B cell (primary cell): Measurements from ENCODE around the gene CIART. TPM values are rescaled to one million over a fixed set of nuclear protein-coding genes. Genes with fewer than 3 reads are reported as not detected.
"Not testable (repeated sequence)": the region's sequence is repeated elsewhere in the genome, so short reads cannot be mapped to it uniquely, and the experiment has no call there.

ENCODE experiments used
- ATAC-seq: fragments of 200-7000 bp; cut with Tn5 transposase; one replicate; pipeline ENCODE4 v1.10.0; 2021; ENCODE audit warnings: low read depth, mild to moderate bottlenecking, moderate number of reproducible peaks, moderate library complexity
- CTCF ChIA-PET: fragments of 350-600 bp; sonication (Branson Sonifier 250); formaldehyde crosslinking; loops from one replicate; lab custom pipeline; 2021; ENCODE audit warnings: antibody characterized with exemption, inconsistent platforms; lab: Charles Lee
- POLR2A ChIA-PET: fragments of 350-600 bp; sonication (Branson Sonifier 250); formaldehyde crosslinking; loops from one replicate; lab custom pipeline; 2021; ENCODE audit warnings: antibody characterized with exemption; lab: Charles Lee
- DNase-seq: peaks from one replicate; pipeline ENCODE4 v3.0.0; 2013
- H2AFZ ChIP-seq: 2 replicates; pipeline ENCODE4 v1.6.1; 2012; ENCODE audit warnings: mild to moderate bottlenecking, low read depth, low read length; ENCODE audit not compliant: insufficient read depth, poor library complexity, severe bottlenecking
- H3K27ac ChIP-seq, 2 donors: 1 replicate in 1 of 2; 2 replicates in 1 of 2; pipeline ENCODE4 v1.5.1; 2012 to 2013; ENCODE audit warnings: low read length in 2 of 2, mild to moderate bottlenecking in 2 of 2, moderate library complexity in 1 of 2
- H3K27me3 ChIP-seq, 4 experiments: fragments of 200-600 bp in 1 of 4; sonication (generic) in 1 of 4; replicated peaks in 1 of 4; 1 replicate in 2 of 4; 2 replicates in 2 of 4; pipeline versions ENCODE4 v1.6.1 to v1.7.0; 2013 to 2016; ENCODE audit warnings: low read length in 3 of 4, mild to moderate bottlenecking in 2 of 4, mixed read lengths in 1 of 4, moderate library complexity in 1 of 4; ENCODE audit not compliant: insufficient read depth in 4 of 4, control insufficient read depth in 3 of 4; ENCODE audit errors: control extremely low read depth in 1 of 4
- H3K36me3 ChIP-seq, 2 experiments: replicated peaks in 1 of 2; 1 replicate in 1 of 2; 2 replicates in 1 of 2; pipeline versions ENCODE4 v1.6.1 to v1.7.1; 2013; ENCODE audit warnings: low read length in 1 of 2; ENCODE audit not compliant: insufficient read depth in 2 of 2, control insufficient read depth in 1 of 2; ENCODE audit errors: control extremely low read depth in 1 of 2, extremely low read depth in 1 of 2
- H3K4me1 ChIP-seq, 2 donors: fragments of 200-600 bp in 1 of 2; sonication (generic) in 1 of 2; 1 replicate in 1 of 2; 2 replicates in 1 of 2; pipeline versions ENCODE4 v1.5.1 to v1.6.1; 2013 to 2017; ENCODE audit warnings: low read length in 2 of 2; ENCODE audit not compliant: control insufficient read depth in 2 of 2, insufficient read depth in 2 of 2
- H3K4me2 ChIP-seq: replicated peaks from 2 replicates; pipeline ENCODE3; 2012; ENCODE audit warnings: mild to moderate bottlenecking, low read depth, low read length; ENCODE audit not compliant: poor library complexity, severe bottlenecking
- H3K4me3 ChIP-seq, 5 experiments: fragments of 200-600 bp in 1 of 5; sonication (generic) in 1 of 5; 1 replicate in 3 of 5; 2 replicates in 2 of 5; pipeline versions ENCODE4 v1.5.1 to v1.7.0; 2011 to 2016; ENCODE audit warnings: low read length in 4 of 5, mild to moderate bottlenecking in 4 of 5, low read depth in 2 of 5, control low read depth in 1 of 5, moderate library complexity in 1 of 5; ENCODE audit not compliant: insufficient read depth in 1 of 5; ENCODE audit errors: control extremely low read depth in 1 of 5, extremely low read depth in 1 of 5
- H3K79me2 ChIP-seq: fragments of 200-600 bp; sonication (generic); one replicate; pipeline ENCODE4 v1.6.0; 2016; ENCODE audit warnings: low read length; ENCODE audit not compliant: control insufficient read depth, insufficient read depth
- H3K9ac ChIP-seq: fragments of 200-600 bp; sonication (generic); 2 replicates; pipeline ENCODE4 v1.6.1; 2017; ENCODE audit warnings: mild to moderate bottlenecking, low read length, moderate library complexity
- H3K9me3 ChIP-seq, 3 donors: one replicate each; pipeline versions ENCODE4 v1.6.1 to v1.7.1; 2013; ENCODE audit warnings: low read length in 2 of 3; ENCODE audit not compliant: control insufficient read depth in 2 of 3, insufficient read depth in 1 of 3; ENCODE audit errors: control extremely low read depth in 1 of 3
- H4K20me1 ChIP-seq: 2 replicates; pipeline ENCODE4 v1.6.0; 2012; ENCODE audit warnings: mild to moderate bottlenecking, low read length; ENCODE audit not compliant: insufficient read depth, control insufficient read depth, poor library complexity, severe bottlenecking
- H3K27ac Mint-ChIP-seq: one replicate; pipeline ENCODE4 v1.8.0; 2021; ENCODE audit warnings: mixed read lengths
- H3K27me3 Mint-ChIP-seq: one replicate; pipeline ENCODE4 v1.8.0; 2021; ENCODE audit warnings: mixed read lengths
- H3K4me1 Mint-ChIP-seq: one replicate; pipeline ENCODE4 v1.8.0; 2021; ENCODE audit warnings: mixed read lengths
- H3K4me3 Mint-ChIP-seq: one replicate; pipeline ENCODE4 v1.8.0; 2021; ENCODE audit warnings: mixed read lengths
- H3K9me3 Mint-ChIP-seq: one replicate; pipeline ENCODE4 v1.8.0; 2022; ENCODE audit warnings: mixed read lengths; ENCODE audit not compliant: insufficient read depth
- CTCF ChIP-seq: fragments of 200-600 bp; IDR thresholded peaks from one replicate; pipeline ENCODE4 v1.8.0; 2022; ENCODE audit warnings: antibody characterized with exemption, mild to moderate bottlenecking
- EZH2 ChIP-seq: IDR thresholded peaks from 2 replicates; pipeline ENCODE4 v1.6.1; 2012; ENCODE audit warnings: borderline replicate concordance, low read depth, mild to moderate bottlenecking, moderate library complexity, low read length; ENCODE audit not compliant: insufficient read depth, poor library complexity, severe bottlenecking
- WGBS: methylation state at CpG from one replicate; pipeline ENCODE4 v1.1.5; 2013; ENCODE audit warnings: missing lambda C conversion rate; ENCODE audit not compliant: insufficient coverage; 5-methylcytosine and 5-hydroxymethylcytosine counted together
- intact Hi-C: fragments of 100-400 bp; cut with micrococcal nuclease; formaldehyde crosslinking; loops from one replicate; pipeline ENCODE4 v1.10.0; 2022
- polyA minus RNA-seq: library from RNA; depleted of rRNA, polyadenylated mRNA; stranded (reverse); fragments of >200 nt; gene quantifications from 2 replicates; pipeline ENCODE4 v1.2.3, GENCODE V29; 2012
- polyA plus RNA-seq: library from polyadenylated mRNA; depleted of rRNA; stranded (reverse); fragments of >200 nt; gene quantifications from 2 replicates; pipeline ENCODE4 v1.2.3, GENCODE V29; 2012
- total RNA-seq, 2 donors: library from RNA; stranded (reverse); fragments of 120-200 nt in 1 of 2; gene quantifications; 1 replicate in 1 of 2; 2 replicates in 1 of 2; pipeline versions ENCODE4 v1.2.3 to v1.2.4, GENCODE V29; 2013 to 2022

The CIART gene
- total RNA-seq: 0.27 TPM in 1 of 2 replicates, not detected in the other
- total RNA-seq (2013): 0.02 TPM
- 0.46 and 0.74 TPM in 2 replicates for polyA plus RNA-seq
- polyA minus RNA-seq: 0.26 and 0.36 TPM in 2 replicates

GRCh38 chr1:150281758-150282557 is at the start of gene CIART:
CIART (plus strand) TSS chr1:150282554; CDS start chr1:150283268, 714 bp downstream.
- H3K36me3 ChIP-seq: no peaks in the 10 kb centered on the region
- intact Hi-C loops: loop anchor here (1.0 to 5.0 kb wide), 4 partner anchors 11 to 45 kb away; partner anchors contain the start of genes ANP32E, APH1A and MRPS21
- H3K4me3 ChIP-seq: peak within 1 kb of the TSS; percentile 30 to 74 (median 59)
- peak within 1 kb of the TSS; percentile 96 for H3K4me2 ChIP-seq
- no peaks in the 10 kb centered on the region for H4K20me1 ChIP-seq
- 4% methylated on average over 32 of the region's 46 CpGs for WGBS
- peaks cover 20 to 23% of the 10 kb centered on the region in 2 donors for H3K4me1 ChIP-seq
- H3K9me3 Mint-ChIP-seq: no peaks in the 10 kb centered on the region
- peak within 1 kb of the TSS; percentile 94 for H2AFZ ChIP-seq
- peaks cover 0 to 12% (median 6%) of the 10 kb centered on the region in 4 experiments for H3K27me3 ChIP-seq
- ChIA-PET CTCF (interaction anchor here (0.7 to 3.6 kb wide), 13 partner anchors 8 to 231 kb away, joined by 3 to 60 read pairs (median 5); partner anchors contain the start of genes APH1A and CA14), POLR2A (interaction anchor here (0.6 to 1.9 kb wide), 2 partner anchors 13 to 1015 kb away, joined by 6 read pairs; partner anchors contain the start of gene APH1A)
- peak; percentile 88 for DNase-seq
- peak within 1 kb of the TSS; percentile 66 for H3K9ac ChIP-seq
- H3K4me1 Mint-ChIP-seq: peaks cover 18% of the 10 kb centered on the region
- peaks cover 0 to 12% (median 0%) of the 10 kb centered on the region in 3 donors for H3K9me3 ChIP-seq
- H3K79me2 ChIP-seq: no peaks in the 10 kb centered on the region
- peak within 1 kb of the TSS; percentile 73 for H3K27ac Mint-ChIP-seq
- no peak within 1 kb of the TSS for H3K27ac ChIP-seq
- peak within 1 kb of the TSS; percentile 91 for H3K4me3 Mint-ChIP-seq
- peak; percentile 86 for ATAC-seq
- peaks cover 5% of the 10 kb centered on the region for H3K27me3 Mint-ChIP-seq
- TF ChIP-seq CTCF (no peak), EZH2 (no peak)

- H3K36me3 ChIP-seq, H3K4me3 ChIP-seq, H3K9me3 Mint-ChIP-seq, intact Hi-C loops, H4K20me1 ChIP-seq, H3K27me3 ChIP-seq, H3K27me3 Mint-ChIP-seq, H3K9me3 ChIP-seq, DNase-seq, ATAC-seq: not testable (repeated sequence)
- peak overlapping the region; percentile 26 for H3K4me3 Mint-ChIP-seq
- H2AFZ ChIP-seq: peak overlapping the region; percentile 70
- H3K4me2 ChIP-seq: peak overlapping the region; percentile 93
- peak overlapping the region; percentile 90 for H3K9ac ChIP-seq
- WGBS: 77% methylated on average over 6 of the region's 10 CpGs
- peaks cover 16% of the 10 kb centered on the region for H3K4me1 Mint-ChIP-seq
- peak overlapping the region; percentile 97 to 98 for H3K27ac ChIP-seq
- POLR2A ChIA-PET: interaction anchor here (0.7 to 2.5 kb wide), 3 partner anchors 20 to 825 kb away, joined by 5 to 19 read pairs (median 9); partner anchors contain the start of gene RPRD2
- peak overlapping the region; percentile 75 for H3K27ac Mint-ChIP-seq
- peaks cover 27% of the 10 kb centered on the region for H3K79me2 ChIP-seq
- CTCF ChIA-PET: interaction anchor here (1.2 to 2.2 kb wide), 7 partner anchors 8 to 45 kb away, joined by 3 to 10 read pairs (median 6); no protein-coding TSS in a partner anchor
- peaks cover 23% of the 10 kb centered on the region in 2 donors for H3K4me1 ChIP-seq
Observed at GRCh38 chr1:150232921-150233320, 49.4 kb upstream of the CIART start.
